HG03196 (cell line): ENCODE results near the gene MAFG.

Source experiments
- ATAC-seq: cut with Tn5 transposase; IDR thresholded peaks from one replicate; pipeline ENCODE4 v1.9.1; 2021; ENCODE audit not compliant: unreplicated experiment

The MAFG gene

GRCh38 chr17:81909966-81910839 lies 17.3 kb downstream of the MAFG start:
- ATAC-seq, result no peak

- no peak for ATAC-seq
These were observed 18.3 kb downstream of the MAFG start for GRCh38 chr17:81909231-81909630.

- no peak for ATAC-seq
These were observed 18.7 kb downstream of the MAFG start for GRCh38 chr17:81908793-81909192.

GRCh38 chr17:81907219-81908145 lies 20.1 kb downstream of the MAFG start:
- ATAC-seq, result no peak

GRCh38 chr17:81906476-81907218 lies 20.9 kb downstream of the MAFG start:
- ATAC-seq, result no peak

GRCh38 chr17:81905993-81906392 lies 21.5 kb downstream of the MAFG start:
- ATAC-seq, result no peak

GRCh38 chr17:81905424-81905875 lies 22.1 kb downstream of the MAFG start:
- no peak for ATAC-seq

- no peak for ATAC-seq
These were observed 22.7 kb downstream of the MAFG start for GRCh38 chr17:81904600-81905423.

- ATAC-seq, result no peak
These were observed 23.5 kb downstream of the MAFG start for GRCh38 chr17:81903896-81904599.

- no peak for ATAC-seq
These were observed 24.1 kb downstream of the MAFG start for GRCh38 chr17:81903415-81903831.

GRCh38 chr17:81902653-81903414 lies 24.7 kb downstream of the MAFG start:
- no peak for ATAC-seq

- ATAC-seq, result no peak
These were observed 25.4 kb downstream of the MAFG start, which contains the start of gene NPB for GRCh38 chr17:81902023-81902652. NPB (plus strand) TSS chr17:81902238; CDS start chr17:81902278, 40 bp downstream.

- no peak for ATAC-seq
These were observed 26.1 kb downstream of the MAFG start for GRCh38 chr17:81901167-81902022.

GRCh38 chr17:81900181-81900820 lies 27.2 kb downstream of the MAFG start:
- no peak for ATAC-seq

GRCh38 chr17:81899514-81900166 lies 27.9 kb downstream of the MAFG start:
- no peak for ATAC-seq

GRCh38 chr17:81898885-81899284 lies 28.6 kb downstream of the MAFG start:
- no peak for ATAC-seq
